ENCODE results near the gene MARCHF10.

DNA sequence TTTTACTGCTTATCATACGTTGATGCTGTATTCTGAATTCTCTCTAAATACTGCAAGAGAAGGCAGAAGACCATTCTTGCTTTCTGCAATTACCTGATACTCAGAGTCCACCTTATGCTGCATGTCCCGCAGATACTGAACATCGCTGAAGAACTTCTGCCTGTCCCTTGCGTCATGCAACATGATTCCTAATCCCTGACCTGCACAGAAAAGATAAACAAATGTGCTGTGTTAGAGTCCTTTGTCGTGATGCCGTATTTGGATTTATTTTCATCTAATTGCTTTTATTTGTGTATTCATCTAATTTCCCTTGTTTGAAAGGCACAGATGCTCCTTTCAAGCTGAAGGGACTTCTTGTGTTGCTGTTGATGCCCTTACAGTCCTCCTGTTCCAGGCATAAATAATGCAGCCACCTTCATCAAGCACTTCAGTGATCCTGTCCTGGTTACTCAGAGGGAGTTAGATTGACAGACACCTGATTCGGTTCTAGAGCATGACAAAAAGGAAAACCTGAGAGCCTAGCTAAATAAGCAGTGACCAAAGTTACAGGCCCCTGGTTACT, 6.5 kb downstream of the MARCHF10 start:
- TF ChIP-seq POLR2A (IDR thresholded peaks at IDR 0.05) = no peak
- TF ChIP-seq, protein P1, sequence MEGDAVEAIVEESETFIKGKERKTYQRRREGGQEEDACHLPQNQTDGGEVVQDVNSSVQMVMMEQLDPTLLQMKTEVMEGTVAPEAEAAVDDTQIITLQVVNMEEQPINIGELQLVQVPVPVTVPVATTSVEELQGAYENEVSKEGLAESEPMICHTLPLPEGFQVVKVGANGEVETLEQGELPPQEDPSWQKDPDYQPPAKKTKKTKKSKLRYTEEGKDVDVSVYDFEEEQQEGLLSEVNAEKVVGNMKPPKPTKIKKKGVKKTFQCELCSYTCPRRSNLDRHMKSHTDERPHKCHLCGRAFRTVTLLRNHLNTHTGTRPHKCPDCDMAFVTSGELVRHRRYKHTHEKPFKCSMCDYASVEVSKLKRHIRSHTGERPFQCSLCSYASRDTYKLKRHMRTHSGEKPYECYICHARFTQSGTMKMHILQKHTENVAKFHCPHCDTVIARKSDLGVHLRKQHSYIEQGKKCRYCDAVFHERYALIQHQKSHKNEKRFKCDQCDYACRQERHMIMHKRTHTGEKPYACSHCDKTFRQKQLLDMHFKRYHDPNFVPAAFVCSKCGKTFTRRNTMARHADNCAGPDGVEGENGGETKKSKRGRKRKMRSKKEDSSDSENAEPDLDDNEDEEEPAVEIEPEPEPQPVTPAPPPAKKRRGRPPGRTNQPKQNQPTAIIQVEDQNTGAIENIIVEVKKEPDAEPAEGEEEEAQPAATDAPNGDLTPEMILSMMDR (IDR thresholded peaks at IDR 0.05) = no peak
- TF ChIP-seq EP300 (IDR thresholded peaks at IDR 0.05) = no peak

Data from ovary (tissue), 3 donors.